ENCODE measurements around the gene RTN1. TPM values are rescaled to one million over a fixed set of nuclear protein-coding genes. Genes with fewer than 3 reads are reported as not detected.

RTN1 gene
- total RNA-seq, 1 donor from 2014 or later, result 0.80 TPM

DNA sequence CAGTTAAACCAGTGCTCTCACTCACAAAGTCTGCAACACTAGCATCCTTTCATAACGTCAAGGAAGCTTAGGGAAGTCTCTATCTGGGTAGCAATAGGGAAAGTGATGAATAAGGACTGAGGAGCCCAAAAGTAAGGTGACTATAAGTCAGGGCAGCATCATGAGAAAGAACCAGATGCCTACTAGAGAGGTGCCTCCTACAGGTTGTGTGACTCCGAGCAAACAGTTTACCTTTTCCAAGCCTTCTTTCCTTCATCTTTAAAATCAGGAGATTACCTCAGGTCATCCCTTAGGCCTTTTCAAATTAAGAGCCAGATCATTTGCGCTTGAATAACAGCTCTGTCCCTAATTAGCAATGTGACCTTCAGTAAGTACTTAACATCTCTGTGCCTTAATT is 40.2 kb downstream of the RTN1 start:
- intact Hi-C loops (cut with micrococcal nuclease), result no loop called here
- H3K4me1 ChIP-seq, result no peaks in the 10 kb centered on the region
- no peak for DNase-seq
- no peaks in the 10 kb centered on the region for H3K36me3 ChIP-seq
- H3K4me3 ChIP-seq, result no peak overlapping the region
- H3K9me3 ChIP-seq (replicated peaks), result no peaks in the 10 kb centered on the region
- TF ChIP-seq, protein P1, sequence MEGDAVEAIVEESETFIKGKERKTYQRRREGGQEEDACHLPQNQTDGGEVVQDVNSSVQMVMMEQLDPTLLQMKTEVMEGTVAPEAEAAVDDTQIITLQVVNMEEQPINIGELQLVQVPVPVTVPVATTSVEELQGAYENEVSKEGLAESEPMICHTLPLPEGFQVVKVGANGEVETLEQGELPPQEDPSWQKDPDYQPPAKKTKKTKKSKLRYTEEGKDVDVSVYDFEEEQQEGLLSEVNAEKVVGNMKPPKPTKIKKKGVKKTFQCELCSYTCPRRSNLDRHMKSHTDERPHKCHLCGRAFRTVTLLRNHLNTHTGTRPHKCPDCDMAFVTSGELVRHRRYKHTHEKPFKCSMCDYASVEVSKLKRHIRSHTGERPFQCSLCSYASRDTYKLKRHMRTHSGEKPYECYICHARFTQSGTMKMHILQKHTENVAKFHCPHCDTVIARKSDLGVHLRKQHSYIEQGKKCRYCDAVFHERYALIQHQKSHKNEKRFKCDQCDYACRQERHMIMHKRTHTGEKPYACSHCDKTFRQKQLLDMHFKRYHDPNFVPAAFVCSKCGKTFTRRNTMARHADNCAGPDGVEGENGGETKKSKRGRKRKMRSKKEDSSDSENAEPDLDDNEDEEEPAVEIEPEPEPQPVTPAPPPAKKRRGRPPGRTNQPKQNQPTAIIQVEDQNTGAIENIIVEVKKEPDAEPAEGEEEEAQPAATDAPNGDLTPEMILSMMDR (IDR thresholded peaks at IDR 0.05; ENCODE audit: borderline replicate concordance), result no peak
- no peaks in the 10 kb centered on the region for H3K27me3 ChIP-seq (ENCODE audit: low read depth)
- H3K27ac ChIP-seq (replicated peaks), result no peak overlapping the region

DNA sequence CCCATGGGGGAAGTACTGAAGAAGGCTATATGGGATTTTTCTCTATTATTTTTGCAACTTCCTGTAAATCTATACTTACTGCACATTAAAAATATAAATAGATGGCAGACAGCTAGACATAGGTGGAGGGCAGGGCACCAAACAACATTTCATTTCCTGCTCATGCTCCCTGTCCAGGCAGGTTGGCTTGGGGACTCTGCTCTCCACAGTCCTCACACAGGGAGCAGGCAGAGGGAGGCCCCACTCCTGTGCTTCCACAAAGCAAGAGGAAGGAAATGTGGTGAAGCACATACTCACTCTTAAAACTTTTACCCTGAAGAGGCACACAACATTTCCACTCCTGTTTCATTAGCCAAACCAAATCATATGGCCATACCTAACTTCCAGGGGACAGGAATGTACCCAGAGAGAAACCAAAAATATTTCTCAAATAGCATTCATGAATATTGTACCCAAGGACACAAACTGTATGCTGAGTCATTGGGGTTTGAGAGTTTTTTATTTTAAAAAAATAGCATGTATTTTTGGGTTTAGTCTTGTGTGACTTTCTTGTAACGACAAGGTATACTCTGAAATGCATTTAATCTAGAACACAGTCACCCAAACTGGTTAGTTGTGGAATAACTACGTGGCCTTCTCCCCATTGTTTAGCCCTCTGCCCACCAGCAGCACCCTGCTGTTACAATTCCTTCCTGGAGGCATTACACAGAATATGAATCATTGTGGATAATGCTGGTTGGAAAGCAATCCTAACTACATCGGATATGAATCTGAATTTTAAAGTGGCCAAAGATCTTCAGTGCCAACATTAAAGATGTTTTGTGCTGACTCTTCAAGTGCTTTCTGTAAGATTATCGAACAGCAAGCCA is 40.9 kb downstream of the RTN1 start:
- Histone ChIP-seq H3K9me3 (replicated peaks) (no peaks in the 10 kb centered on the region), H3K4me3 (no peak overlapping the region), H3K27ac (replicated peaks) (no peak overlapping the region), H3K27me3 (ENCODE audit: low read depth) (no peaks in the 10 kb centered on the region), H3K36me3 (no peaks in the 10 kb centered on the region), H3K4me1 (no peaks in the 10 kb centered on the region)
- TF ChIP-seq, protein P1 (IDR thresholded peaks at IDR 0.05; ENCODE audit: borderline replicate concordance), result no peak
- intact Hi-C loops (cut with micrococcal nuclease), result no loop called here
- no peak for DNase-seq

DNA sequence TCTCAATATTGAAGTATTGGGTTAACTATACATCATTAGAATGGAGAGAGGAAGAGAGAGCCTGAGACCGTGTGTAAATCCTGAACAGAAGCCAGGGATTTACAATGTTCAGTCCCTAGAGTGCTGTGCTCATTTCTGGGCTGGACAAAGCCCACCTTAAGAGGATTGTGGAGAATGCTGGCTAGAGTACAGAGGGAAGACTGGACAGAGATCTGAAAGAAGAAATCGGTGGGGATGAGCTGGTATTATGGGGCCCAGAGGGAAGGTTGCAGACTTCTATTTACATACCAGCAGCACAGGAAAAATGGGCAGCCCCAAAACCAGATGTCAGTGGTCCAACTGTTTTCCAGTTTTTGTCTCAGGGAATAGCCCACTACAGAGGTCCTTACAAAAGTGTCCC is 42.3 kb downstream of the RTN1 start:
- H3K4me1 ChIP-seq, result no peaks in the 10 kb centered on the region
- no peaks in the 10 kb centered on the region for H3K27me3 ChIP-seq (ENCODE audit: low read depth)
- H3K36me3 ChIP-seq, result no peaks in the 10 kb centered on the region
- no peak overlapping the region for H3K4me3 ChIP-seq
- no peak for DNase-seq
- no peak overlapping the region for H3K27ac ChIP-seq (replicated peaks)
- no peaks in the 10 kb centered on the region for H3K9me3 ChIP-seq (replicated peaks)
- intact Hi-C loops (cut with micrococcal nuclease), result no loop called here
- TF ChIP-seq, protein P1 (IDR thresholded peaks at IDR 0.05; ENCODE audit: borderline replicate concordance), result no peak

DNA sequence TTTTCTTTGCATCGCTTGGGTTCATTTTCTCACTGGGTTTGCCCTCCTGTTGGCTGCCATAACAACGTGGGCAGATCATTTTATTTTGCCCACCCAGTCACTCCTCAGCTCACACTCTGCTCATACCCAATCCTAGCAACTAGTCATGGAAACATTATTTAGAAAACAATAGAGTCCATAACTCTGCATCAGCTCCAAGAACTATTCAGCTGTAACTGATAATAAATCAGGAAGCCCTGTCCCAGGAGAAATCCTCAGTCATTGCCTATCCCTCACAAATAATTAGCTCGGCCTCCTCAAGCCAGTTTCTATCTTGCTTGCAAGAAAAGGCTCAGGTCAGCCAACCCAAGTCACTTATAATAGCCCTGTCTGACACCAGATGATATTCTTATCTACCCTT is 43.2 kb downstream of the RTN1 start:
- no peak for DNase-seq
- no peak overlapping the region for H3K4me3 ChIP-seq
- H3K27me3 ChIP-seq (ENCODE audit: low read depth), result no peaks in the 10 kb centered on the region
- H3K9me3 ChIP-seq (replicated peaks), result peaks cover 1% of the 10 kb centered on the region
- intact Hi-C loops (cut with micrococcal nuclease), result no loop called here
- TF ChIP-seq, protein P1 (IDR thresholded peaks at IDR 0.05; ENCODE audit: borderline replicate concordance), result no peak
- no peaks in the 10 kb centered on the region for H3K4me1 ChIP-seq
- H3K36me3 ChIP-seq, result no peaks in the 10 kb centered on the region
- H3K27ac ChIP-seq (replicated peaks), result no peak overlapping the region

DNA sequence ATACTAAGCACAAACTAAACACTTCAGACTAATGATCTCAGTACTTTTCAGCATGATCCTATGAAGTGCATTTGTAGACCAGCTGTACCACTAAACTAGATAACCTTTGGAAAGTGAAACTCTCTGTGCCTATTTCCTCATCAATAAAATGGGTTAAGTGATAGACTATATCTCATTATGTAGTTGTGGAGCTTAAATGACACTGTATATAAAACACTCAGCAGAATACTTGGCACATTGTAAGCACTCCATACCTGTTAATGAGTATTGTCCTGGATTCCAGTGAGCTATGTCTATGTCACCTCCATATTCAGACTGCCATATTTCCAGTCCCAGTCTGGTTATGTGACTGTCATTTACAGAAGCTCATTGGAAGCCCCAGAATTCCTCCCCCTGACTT is 44.4 kb downstream of the RTN1 start:
- no peak for DNase-seq
- Histone ChIP-seq H3K36me3 (no peaks in the 10 kb centered on the region), H3K4me1 (no peaks in the 10 kb centered on the region), H3K27ac (replicated peaks) (no peak overlapping the region), H3K4me3 (no peak overlapping the region), H3K27me3 (ENCODE audit: low read depth) (no peaks in the 10 kb centered on the region), H3K9me3 (replicated peaks) (peaks cover 3% of the 10 kb centered on the region)
- intact Hi-C loops (cut with micrococcal nuclease), result no loop called here
- TF ChIP-seq, protein P1 (IDR thresholded peaks at IDR 0.05; ENCODE audit: borderline replicate concordance), result no peak

All from left ventricle myocardium inferior (tissue), 1 donor.